GM21717 (cell line): Measurements from ENCODE around the gene IGSF9B.

ENCODE experiments used
- ATAC-seq: cut with Tn5 transposase; IDR thresholded peaks from one replicate; pipeline ENCODE4 v1.9.1; 2021; ENCODE audit warnings: mild to moderate bottlenecking, moderate library complexity; ENCODE audit not compliant: unreplicated experiment

IGSF9B gene

GRCh38 chr11:133921513-133921912 lies 35.3 kb downstream of the IGSF9B start:
- ATAC-seq, result no peak

- no peak for ATAC-seq
These were observed 35.7 kb downstream of the IGSF9B start for GRCh38 chr11:133921026-133921425.

- no peak for ATAC-seq
These were observed 36.4 kb downstream of the IGSF9B start for GRCh38 chr11:133920109-133920990.

GRCh38 chr11:133919330-133920108 lies 37.2 kb downstream of the IGSF9B start:
- ATAC-seq, result no peak

- ATAC-seq, result no peak
These were observed 38.0 kb downstream of the IGSF9B start for GRCh38 chr11:133918608-133919260.

- no peak for ATAC-seq
These were observed 38.7 kb downstream of the IGSF9B start for GRCh38 chr11:133917921-133918607.

GRCh38 chr11:133916784-133917440 lies 39.9 kb downstream of the IGSF9B start:
- ATAC-seq, result no peak

- ATAC-seq, result no peak
These were observed 43.0 kb downstream of the IGSF9B start for GRCh38 chr11:133913761-133914160.

GRCh38 chr11:133911171-133911570 lies 45.6 kb downstream of the IGSF9B start:
- no peak for ATAC-seq

GRCh38 chr11:133910101-133910500 lies 46.7 kb downstream of the IGSF9B start:
- ATAC-seq, result no peak

GRCh38 chr11:133908827-133909226 lies 47.9 kb downstream of the IGSF9B start:
- no peak for ATAC-seq

GRCh38 chr11:133907841-133908241 lies 48.9 kb downstream of the IGSF9B start:
- no peak for ATAC-seq

- no peak for ATAC-seq
These were observed 49.6 kb downstream of the IGSF9B start for GRCh38 chr11:133907216-133907615.

- ATAC-seq, result no peak
These were observed 50.0 kb downstream of the IGSF9B start for GRCh38 chr11:133906746-133907145.

- ATAC-seq, result no peak
These were observed 50.5 kb downstream of the IGSF9B start for GRCh38 chr11:133906241-133906640.

GRCh38 chr11:133905677-133906156 lies 51.1 kb downstream of the IGSF9B start:
- ATAC-seq, result no peak

- ATAC-seq, result no peak
These were observed 51.8 kb downstream of the IGSF9B start for GRCh38 chr11:133904818-133905515.

- ATAC-seq, result no peak
These were observed 52.6 kb downstream of the IGSF9B start for GRCh38 chr11:133903875-133904817.
